GM19043 (cell line): ENCODE data around the gene GNG4.

Experiments used
- ATAC-seq: cut with Tn5 transposase; IDR thresholded peaks from one replicate; pipeline ENCODE4 v1.9.1; 2021; ENCODE audit warnings: low read depth; ENCODE audit not compliant: unreplicated experiment

Gene GNG4

DNA sequence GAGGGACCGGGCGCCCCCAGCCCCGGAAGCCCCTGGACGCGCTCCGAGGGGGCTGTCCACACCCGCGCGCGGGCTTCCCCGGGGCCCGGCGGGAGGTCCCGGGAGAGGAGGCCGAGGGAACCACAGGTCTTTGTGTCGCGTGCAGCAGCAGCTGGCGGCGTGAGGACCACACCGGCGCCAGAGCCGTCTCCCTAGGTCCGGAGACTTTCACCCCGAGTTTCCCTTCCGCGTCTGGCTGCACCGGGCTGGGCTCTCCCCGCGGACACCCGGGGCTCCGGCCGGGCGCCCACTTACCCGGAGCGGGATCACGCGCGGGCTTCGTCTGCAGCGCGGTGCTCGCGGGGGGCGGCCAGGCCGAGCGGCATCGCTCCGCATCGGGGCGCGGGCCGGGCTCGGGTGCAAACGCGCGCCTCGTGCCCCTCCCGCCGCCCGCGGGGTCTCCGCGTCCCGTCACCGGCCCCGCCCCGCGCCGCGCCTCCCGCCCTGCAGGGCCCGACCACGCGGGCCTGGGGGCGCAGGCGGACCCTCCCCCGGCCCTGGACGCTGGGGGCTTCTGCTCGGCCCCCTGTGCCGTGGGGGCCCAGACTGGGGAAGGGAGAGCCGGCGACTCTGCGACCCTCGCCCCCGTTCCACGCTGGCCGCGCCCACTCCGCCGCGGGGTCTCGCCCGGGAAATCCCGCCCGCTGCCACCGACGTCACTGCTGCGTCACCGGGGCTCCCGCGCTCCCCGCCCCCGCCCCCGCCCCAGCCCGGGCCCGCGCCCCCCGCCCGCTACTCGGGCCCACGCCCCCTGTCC is at the start of gene GNG4:
Gene GNG4, minus strand, starts transcription at position 417 of the 796 bp plus-strand sequence. CDS start 65,946 bp downstream, outside the sequence.
- ATAC-seq: no peak

DNA sequence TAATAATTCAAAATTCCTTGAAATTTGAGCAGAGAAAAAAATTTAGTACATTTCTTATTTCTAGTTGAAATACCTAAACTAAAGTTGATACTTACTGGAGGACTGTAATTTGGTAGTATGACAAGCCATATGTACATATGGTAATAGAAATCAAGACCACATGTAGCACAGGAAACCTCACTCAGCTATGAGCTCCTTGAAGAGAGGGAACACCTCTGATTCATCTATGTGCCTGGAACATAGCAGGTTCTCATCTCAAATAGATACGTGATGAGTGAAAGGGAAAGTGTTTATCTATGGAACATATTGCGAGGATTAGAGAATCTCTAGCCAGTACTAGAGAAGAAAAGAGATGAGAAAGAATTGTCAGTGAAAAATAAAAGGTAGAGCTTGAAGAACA is 47.9 kb upstream of the GNG4 start:
- no peak for ATAC-seq

DNA sequence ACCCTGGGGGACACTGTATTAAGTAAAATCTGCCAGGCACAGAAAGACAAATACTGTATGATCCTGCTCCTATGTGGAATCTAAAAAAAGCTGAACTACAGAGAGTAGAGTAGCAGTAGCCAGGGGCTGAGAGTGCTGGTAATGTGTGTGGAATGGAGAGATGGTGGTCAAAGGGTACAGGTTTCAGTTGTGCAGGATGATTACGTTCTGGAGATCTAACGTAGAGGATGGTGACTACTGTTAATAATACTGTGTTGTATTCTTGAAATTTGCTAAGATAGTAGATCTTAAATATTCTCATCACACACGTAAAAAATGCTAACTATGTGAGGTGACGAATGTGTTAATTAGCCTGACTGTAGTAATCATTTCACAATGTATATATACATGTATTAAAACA is 39.8 kb upstream of the GNG4 start:
- ATAC-seq: no peak

DNA sequence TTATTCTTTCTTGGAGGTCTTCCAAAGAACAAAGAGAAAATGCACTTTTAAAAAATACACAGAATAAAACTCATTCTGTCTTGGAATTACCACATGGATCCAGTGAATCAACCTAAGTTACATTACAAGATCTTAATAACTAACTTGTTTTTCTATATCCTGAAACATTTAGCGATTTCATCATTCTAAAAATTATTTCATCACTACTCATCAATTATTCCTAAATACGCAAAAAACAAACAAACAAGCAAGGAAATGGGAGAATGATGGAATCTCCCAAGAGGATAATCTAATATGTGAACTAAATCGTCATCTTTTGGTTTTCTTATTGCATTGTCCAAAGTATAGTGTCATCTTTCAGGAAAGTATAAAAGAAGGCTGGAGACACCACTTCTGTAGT is 38.5 kb upstream of the GNG4 start:
- no peak for ATAC-seq

DNA sequence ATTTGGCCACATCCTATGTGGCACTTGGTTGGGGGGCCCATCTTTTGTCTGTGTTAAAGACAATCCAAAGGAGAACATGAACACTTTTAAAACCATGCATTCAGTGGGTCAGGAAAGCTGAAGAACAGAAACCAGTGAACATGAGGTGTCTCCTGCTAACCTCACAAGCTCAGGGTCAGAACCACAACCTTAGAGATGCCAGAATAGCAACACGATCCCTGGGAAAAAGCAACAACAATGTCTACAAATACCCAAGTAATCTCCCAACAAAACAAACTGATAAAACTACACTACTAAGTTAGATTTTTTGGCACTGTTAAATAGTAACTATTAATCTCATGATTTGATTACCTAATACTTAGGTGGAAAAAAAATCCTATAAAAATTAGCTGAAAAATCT is 34.1 kb upstream of the GNG4 start:
- ATAC-seq: no peak

DNA sequence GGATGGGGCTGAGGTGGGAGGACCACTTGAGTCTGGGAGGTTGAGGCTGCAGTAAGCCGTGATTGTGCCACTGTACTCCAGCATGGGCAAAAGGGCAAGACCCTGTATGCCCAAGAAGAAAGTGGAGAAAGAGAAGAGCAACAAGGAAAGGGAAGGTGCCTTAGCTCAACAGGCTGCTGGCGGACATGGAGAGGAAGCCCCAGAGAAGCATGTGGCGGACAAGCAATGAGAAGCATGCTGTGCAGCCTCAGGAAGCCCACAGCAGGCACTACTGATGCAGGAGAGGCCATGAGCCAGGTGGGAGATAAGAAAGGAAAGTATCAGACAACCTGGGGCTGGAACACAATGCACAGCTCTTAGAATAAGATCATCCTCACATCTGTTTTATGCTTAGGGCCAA is 32.6 kb upstream of the GNG4 start:
- ATAC-seq: no peak

DNA sequence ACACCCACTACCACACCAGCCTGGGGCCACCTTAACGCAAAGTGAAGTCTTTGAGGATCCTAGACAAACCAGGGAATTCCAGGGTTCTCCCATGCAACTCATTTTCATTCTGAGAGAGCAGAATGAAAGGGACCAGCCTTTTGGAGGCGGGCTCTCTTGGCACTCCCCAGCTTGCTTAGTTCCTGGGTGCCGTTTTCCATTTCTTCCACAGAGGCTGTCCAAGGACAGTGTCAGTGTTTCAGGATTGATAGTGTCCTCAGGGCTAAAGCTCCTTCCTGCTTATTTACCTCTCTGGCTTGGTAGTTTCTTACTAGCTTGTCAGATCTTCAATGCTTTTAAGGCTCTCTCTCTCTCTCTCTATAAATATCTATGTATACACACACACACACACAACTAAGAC is 30.1 kb upstream of the GNG4 start:
- no peak for ATAC-seq

DNA sequence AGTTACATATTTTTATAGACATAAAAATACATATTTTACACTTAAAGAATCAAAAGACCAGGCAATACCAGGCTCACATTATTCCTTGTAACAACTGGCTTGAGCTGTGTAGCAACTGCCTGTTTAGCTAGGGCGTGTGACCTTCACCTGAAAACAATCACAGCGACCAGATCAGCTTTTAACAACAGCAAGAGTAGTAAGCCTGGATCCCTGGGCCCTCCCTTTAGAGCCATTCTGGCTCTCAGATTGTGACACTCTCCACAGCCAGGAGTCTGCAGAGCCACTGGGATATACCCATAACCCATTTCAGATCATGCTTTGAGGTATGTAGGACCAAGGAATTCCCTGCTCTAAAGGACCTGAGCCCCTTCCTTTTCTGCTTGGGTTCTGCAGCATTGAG is 29.4 kb upstream of the GNG4 start:
- ATAC-seq: no peak

DNA sequence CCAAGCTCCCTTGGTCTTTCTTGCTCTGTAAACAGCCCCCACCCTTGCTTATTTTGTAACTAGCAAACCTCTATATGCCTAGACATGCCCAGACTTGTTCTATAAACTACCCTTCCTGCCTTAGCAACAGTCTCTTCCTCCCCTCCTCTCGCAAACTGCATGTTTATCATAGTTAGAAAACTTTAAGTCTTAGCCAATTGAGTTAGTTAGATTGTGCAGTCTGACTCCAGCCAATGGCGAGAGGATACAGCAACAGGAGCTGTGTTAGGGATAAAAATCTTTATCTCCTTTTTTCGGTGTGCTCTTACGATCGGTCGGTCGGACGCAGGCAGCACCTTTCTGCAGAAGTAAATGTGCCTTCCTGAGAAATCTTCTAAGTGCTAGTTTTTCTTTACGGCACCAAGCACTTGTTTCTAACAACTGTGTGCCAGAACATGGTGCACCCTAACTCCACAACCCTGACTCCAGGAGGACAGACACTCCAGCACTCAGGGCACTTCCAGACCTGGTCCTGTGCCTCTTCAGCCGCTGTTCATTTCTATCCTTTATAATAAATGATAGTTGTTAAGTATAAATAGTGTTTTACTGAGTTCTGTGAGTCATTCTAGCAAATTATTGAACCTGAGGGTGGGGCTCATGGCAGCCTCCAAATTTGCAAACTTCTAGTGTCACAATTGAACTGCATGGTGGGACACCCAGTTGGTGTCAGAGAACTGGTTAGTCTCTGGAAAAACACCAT is 25.7 kb upstream of the GNG4 start:
- no peak for ATAC-seq

DNA sequence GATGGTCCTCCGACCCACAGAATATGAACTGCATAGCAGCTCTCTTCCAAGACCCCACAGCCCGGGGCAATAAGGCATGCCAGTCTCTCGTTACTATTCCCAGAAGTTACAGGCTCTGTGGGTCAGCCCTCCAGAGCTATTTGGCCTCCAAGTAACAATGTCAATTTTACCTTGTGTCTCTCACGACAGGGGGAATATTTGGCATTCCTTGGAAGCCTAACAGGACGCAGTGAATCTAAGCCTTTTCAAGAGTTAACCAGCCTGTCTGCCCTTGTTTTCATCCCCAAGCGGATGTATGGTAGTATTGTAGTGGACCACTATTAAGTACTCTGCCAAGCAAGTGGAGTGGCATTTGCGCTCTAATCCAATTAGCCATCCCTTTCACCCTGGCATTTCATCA is 24.4 kb upstream of the GNG4 start:
- no peak for ATAC-seq

DNA sequence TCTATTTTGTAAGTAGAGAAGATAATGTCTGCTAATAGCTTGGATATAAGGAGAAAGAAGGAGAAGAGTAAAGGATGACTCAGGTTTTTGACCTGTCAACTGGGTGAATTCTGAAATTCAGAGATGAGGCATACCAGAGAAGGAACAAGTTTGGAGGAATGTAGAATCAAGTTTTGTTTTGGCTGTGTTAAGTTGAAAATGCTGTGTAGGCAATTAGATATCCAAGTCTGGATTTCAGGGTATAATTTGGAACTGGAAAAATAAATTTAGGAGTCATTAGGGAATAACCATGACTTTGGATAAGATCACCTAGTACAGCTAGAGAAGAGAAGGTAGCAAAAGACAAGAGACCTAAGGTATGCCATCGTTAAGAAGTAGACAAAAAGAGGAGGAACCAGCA is 22.4 kb upstream of the GNG4 start:
- ATAC-seq: no peak

DNA sequence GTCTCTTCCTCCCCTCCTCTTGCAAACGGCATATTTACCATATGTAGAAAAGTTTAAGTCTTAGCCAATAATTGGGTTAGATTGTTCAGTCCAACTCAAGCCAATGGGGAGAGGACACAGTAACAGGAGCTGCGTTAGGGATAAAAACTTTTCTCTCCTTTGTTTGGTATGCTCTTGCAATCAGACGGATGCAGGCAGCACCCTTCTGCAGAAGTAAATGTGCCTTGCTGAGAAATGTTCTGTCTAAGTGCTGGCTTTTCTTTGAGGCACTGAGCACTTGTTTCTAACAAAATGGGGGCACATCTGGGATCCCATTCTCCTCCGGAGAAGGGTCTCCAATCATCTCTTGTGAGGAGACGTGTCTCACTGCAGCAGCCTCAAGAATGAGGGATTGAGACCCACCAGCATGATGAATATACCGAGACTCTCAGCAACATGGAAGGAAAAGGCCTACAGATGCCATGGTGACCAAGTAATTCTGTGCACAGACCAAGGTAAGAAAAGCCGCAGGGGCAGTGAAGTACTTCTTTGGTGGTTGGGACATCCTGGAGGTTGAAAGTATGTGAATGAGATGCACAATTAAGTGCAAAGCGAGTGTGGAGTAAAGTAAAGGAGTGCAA is 20.7 kb upstream of the GNG4 start:
- no peak for ATAC-seq

DNA sequence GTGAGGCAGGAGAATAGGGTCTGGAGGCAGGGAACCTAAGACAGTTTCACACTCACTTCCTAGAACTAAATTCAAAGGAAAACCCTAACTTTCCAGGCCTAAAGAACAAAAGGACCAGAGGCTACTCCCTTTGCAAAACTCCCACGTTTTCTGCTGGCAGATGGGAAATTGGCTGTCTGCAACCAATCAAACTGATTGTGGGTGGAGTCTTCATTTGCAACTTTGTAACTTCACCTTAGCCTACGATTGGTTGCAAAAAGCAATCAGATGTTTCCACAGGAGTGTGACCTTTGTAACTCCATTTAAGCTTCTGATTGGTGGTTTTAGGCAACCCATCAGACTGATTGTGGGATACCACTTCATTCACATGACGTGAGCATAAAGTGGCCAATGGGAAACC is 19.7 kb upstream of the GNG4 start:
- ATAC-seq: no peak

DNA sequence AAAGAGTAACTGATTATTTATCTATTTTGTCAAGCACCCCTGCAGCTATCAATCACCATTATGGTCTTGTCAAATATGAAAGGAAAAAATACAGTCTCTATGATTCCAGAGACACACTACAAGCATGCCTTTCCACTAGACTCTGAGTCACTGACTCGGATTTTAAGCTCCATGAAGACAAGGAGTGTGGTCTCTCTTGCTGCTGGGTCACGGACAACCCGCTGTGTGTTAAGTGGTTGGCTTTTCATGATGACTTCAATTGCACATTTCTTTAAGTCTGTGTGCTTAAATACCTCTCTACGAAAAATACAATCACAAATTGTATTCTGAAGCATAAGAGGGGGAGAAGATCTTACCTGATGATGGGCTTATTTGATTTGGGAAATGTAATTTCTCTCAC is 14.0 kb upstream of the GNG4 start:
- no peak for ATAC-seq

DNA sequence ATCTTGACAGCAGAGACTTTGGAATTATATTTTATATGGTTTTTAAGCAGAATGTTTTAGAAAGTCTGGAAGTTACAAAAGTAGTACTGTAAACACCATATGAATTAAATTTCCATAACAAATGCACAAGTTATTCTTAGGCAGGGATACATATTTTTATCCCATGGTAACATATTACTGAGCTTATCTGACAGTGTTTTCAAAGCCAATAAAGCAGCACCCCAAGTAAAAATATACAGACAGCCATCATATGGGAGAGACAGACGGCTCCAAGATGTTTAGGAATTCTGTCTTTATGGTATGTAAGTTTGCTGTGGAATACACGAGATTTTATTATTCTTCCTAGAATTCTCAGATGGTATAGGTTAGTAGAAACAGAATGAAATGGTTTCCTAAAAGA is 12.0 kb upstream of the GNG4 start:
- no peak for ATAC-seq

DNA sequence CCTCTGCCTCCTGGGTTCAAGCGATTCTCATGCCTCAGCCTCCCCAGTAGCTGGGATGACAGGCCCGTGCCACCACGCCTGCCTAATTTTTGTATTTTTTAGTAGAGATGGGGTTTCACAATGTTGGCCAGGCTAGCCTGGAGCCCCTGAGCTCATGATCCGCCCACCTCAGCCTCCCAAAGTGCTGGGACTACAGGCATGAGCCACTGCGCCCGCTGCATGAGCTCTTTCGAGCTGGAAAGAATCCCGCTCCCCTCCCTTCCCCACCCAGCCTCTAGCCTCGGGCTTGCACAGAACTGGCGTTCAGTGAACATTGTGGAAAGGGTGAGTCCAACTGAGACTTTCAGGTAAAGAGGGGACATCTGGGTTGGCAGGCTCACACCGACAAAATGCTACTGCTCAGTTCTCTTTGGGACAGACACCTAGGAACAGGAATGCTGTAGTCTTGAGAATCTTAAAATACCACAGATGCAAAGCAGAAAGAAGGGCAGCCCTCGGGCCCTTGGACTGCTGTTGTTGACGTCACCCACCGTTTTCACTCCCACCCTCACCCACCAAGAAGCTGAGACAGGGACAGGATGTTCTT is 9.7 kb upstream of the GNG4 start:
- ATAC-seq: no peak

DNA sequence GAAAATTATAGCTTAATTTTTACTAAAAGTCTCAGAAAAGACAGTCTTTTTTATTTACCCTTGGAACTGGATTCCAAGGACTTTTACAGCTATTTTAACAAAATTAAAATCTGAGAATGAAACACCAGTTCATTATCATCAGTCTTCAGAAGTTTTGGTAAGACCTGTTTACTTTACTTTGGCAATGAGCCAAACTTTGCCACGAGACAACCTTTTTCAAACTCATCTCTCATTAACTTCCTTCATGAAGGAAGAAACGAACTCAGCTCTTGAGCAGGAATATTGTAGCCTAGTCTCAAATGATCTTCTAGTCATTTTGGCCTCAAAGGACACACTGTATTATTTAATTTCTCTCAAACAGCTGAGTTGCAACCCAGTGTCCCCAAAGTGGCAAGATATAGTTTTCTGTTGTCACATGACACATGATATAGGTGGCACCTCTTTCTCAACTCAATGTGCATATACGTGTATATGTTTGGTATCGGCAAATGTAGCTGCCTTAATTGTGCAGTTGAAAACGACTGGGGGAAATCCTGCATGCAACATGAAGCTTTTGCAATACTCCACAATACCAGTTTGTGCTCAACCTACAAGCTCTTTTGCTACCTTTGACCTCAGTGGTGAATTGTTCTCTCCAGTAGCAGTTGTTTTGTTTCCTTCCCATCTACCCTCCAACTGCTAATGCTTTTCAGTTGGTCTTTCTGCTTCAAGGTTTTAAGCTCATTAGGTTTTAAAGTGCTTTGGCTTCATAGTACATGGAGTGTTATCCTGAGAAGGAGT is 8.4 kb upstream of the GNG4 start:
- ATAC-seq: no peak

DNA sequence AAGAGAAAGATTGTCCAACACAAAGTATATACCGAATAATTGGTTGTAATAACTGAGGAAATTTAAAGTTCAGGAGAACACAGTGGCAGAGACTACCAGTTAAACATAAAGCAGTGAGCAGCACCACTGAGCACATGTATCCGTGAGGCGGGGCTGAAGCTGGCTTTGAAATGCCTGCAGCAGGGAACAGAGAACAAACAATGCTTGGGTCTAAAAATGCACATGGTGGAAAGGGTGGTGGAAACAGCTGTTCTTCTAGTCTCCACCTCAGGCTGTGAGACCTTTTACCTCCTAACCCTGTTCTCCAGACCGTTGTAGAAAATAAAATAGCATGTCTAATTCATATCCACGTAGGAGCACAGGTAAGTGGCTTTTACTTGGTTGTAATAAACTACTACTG is 7.7 kb upstream of the GNG4 start:
- ATAC-seq: no peak

DNA sequence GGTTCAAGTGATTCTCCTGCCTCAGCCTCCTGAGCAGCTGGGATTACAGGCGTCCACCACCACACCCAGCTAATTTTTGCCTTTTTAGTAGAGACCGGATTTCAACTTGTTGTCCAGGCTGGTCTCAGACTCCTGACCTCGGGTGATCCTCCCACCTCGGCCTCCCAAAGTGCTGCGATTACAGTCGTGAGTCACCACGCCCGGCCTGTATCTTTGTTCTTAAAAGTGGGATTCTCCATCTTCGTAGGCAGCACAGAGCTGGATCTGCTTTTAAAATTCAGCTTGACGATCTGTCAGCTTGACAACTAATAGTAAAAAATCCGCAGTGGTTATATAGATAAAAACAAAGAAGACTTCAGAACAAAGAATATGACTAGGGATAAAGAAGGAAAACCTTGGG is 2.8 kb upstream of the GNG4 start:
- no peak for ATAC-seq

DNA sequence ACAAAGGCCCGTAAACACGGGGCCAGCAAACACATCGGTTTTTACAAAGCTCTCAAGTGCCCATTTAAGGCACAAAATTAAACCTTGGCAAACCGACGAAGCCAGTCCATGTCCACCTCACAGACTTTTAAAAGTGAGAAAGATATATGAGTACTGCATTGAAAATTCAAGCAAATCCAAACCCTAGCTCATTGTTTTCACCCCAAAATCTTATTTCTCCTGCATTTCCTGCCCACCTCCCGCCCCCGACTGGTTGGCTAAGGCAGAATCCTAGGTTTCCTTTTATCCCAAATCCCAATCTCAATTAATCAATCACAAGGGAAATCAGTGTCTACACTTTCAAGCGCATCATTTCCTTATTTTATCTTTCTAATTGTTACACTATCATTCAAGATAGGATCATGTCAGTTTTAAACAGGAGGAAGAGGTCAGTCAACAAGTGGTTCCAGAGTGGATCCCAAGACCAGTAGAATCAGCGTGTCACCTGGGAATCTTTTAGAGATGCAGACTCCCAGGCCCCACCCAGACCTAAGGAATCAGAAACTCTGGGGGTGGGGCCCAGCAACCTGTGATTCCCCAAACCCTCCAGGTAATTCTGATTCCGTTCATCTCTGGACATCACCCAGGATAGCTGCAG is 1.7 kb upstream of the GNG4 start:
- ATAC-seq: no peak
